Cardiac septum (tissue), 1 donor: ENCODE measurements around the gene TIMM29. TPM values are rescaled to one million over a fixed set of nuclear protein-coding genes. Genes with fewer than 3 reads are reported as not detected.

Experiments
- DNase-seq: peaks from one replicate; pipeline ENCODE4 v3.0.0-alpha.2; 2020; ENCODE audit warnings: low spot score
- intact Hi-C: fragments of 100-400 bp; cut with DNase I; formaldehyde crosslinking; loops from one replicate; pipeline ENCODE4 v1.14.0; 2022
- long read RNA-seq: library from polyadenylated mRNA; unstranded; transcript quantifications from one replicate; pipeline ENCODE4 v2.0.0, GENCODE V29; 2021
- total RNA-seq: library from RNA; stranded (reverse); fragmentation: NEBNext Ultra II Directional; extraction: Animal tissue kit (Norgen Biotek cat#: 25700); gene quantifications from one replicate; pipeline ENCODE4 v1.2.1, GENCODE V29; 2021
- donor health status: DM: no; HTN: no; CAD: no.

The TIMM29 gene
- 14.1 TPM for total RNA-seq
- long read RNA-seq, transcript TIMM29-201 (2 exons, 1,425 nt): major isoform, 26 of 28 reads
- long read RNA-seq, partial matches to known transcripts: 2 of 28 reads
- long read RNA-seq, other reads (novel, unspliced or antisense): 0 of 28 reads

DNA sequence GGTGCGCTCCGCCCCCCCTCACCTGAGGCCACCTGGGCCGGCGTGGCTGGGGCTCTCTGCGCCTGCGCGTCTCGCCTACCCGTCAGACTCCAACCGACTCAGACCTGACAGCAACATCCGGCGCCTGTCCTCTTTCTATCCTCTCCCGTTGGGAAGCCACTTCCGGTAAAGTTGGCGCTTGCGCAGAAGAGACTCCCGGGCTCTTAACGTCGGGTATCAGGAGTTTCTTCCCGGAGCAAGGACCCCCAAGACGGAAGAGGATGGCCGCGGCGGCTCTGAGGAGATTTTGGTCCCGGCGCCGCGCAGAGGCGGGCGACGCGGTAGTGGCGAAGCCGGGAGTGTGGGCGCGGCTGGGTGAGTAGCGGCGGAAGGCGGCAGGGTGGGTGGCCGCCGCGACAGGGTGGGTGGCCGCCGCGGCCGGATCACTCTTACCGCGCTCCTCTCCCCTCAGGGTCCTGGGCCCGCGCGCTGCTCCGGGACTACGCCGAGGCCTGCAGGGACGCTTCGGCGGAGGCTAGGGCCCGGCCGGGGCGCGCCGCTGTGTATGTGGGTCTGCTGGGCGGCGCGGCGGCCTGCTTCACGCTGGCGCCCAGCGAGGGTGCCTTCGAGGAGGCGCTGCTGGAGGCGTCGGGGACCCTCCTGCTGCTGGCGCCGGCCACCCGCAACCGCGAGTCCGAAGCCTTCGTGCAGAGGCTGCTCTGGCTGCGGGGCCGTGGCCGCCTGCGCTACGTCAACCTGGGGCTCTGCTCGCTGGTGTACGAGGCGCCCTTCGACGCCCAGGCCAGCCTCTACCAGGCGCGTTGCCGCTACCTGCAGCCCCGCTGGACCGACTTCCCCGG lies at the start of gene TIMM29, which contains the start of gene YIPF2:
TIMM29 (plus strand) TSS at position 249 of the 839 bp plus-strand sequence; CDS start at position 261, 12 bp downstream.
YIPF2 (minus strand) TSS at position 77 of the 839 bp plus-strand sequence. CDS start 229 bp downstream, outside the sequence.
- peak; percentile 98 for DNase-seq
- intact Hi-C loops: loop anchor here (2.0 kb wide), 2 partner anchors 32 to 56 kb away; partner anchors contain the start of gene SMARCA4

DNA sequence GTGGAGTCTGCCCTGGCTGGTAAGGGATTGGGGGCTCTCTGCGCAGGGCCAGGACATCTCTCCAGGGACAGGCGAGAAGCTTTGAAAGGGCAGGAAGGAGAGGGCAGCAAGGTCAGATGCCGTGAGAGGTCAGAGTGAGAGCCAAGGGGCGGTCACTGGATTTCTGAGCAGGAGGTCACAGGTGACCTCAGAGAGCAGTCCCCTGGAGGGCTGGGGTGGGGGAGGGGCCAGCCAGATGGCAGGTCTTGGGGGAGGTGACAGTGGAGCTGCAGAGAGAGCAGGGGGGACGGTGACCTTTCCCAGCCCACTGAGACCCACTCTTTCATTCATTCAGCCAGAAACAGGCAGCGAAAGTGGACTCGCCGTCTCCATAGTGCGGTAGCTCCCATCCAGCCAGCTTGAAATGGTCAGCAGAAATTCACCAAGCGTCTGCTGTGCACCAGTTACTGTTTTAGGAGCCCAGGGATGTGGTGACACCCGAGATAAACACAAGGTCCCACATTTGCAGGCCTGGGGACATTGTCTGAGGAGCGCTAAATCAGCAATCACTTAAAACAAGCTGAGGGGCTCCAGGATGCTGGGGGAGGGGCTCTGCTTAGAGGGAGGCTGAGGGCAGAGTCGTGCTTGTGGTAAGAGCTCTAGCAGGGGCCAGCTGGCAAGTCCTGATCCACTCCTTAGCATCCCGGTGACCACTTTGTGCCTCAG lies 47.1 kb upstream of the TIMM29 start:
- intact Hi-C loops: no loop called here
- DNase-seq: no peak

DNA sequence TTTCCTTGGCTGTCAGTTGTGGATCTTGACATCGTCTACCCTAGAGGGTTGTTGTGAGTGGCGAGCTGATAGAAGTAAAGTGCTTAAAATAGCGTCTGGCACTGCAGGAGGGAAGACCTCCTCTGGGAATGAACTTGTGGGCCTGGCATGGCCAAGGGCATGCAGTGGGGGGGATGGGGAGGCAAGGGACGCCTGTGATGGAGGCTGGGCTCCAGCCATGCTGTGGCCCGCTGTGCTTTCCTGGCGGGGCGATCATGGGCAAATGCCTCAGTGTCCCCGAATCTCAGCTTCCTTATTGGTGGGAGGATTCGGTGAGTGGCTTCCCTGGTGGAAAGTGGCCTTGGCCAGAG lies 46.5 kb upstream of the TIMM29 start:
- intact Hi-C loops: no loop called here
- DNase-seq: peak; percentile 80

DNA sequence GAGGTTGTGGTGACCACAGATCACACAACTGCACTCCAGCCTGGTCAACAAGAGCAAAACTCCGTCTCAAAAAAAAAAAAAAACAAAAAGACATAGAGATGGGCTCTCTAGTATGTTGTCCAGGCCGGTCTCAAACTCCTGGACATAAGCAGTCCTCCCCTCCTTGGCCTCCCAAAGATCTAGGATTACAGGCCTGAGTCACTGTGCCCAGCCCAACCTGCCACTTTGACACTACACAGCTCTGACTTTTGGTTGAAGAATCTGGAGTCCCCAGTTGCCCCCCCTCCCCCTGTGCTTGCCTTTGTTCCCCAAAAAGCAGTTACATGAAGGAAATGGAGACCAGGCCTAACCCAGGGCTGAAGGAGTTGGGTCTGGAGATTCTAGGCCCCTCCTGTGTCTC lies 44.3 kb upstream of the TIMM29 start:
- DNase-seq: no peak
- intact Hi-C loops: no loop called here

DNA sequence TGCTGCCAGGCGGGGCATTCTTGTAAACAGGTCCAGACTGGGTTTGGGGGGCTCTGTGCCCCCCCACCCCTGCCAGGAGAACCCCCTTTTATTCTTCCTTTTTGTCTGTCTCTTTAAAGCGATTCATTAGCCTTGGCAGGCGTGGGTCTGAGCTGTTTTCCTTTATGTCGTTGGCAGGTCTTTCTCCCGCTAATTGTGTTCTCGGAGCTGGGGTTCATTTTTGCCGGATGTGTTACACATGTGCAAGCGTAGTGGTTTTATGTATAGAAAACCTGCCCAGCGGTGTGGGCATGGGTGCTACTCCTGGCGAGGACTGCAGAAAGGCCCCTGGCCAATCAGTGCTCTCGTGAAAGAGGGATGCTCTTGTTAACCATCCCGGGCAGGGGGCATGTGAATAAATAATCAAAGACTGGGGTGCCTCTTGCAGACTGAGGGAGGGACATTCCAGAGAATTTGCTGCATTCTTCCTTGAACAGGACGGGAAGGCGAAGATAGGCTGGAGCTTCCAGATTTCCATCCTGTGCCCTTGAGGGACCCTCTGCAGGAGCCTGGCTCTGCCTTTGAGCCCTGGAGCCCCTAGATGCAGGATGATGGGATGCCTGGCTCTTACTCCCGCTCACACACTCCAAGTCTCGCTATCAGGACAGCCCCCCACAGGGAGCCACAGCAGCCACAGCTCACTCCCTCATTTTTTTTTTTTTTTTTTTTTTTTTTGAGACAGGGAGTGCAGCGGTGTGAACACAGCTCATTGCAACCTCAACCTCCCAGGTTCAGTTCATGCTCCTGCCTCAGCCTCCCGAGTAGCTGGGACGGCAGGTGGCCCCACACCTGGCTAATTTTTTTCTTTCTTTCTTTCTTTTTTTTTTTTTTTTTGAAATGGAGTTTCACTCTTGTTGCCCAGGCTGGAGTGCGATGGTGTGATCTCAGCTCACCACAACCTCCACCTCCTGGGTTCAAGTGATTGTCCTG lies 43.1 kb upstream of the TIMM29 start:
- no peak for DNase-seq
- intact Hi-C loops: no loop called here

DNA sequence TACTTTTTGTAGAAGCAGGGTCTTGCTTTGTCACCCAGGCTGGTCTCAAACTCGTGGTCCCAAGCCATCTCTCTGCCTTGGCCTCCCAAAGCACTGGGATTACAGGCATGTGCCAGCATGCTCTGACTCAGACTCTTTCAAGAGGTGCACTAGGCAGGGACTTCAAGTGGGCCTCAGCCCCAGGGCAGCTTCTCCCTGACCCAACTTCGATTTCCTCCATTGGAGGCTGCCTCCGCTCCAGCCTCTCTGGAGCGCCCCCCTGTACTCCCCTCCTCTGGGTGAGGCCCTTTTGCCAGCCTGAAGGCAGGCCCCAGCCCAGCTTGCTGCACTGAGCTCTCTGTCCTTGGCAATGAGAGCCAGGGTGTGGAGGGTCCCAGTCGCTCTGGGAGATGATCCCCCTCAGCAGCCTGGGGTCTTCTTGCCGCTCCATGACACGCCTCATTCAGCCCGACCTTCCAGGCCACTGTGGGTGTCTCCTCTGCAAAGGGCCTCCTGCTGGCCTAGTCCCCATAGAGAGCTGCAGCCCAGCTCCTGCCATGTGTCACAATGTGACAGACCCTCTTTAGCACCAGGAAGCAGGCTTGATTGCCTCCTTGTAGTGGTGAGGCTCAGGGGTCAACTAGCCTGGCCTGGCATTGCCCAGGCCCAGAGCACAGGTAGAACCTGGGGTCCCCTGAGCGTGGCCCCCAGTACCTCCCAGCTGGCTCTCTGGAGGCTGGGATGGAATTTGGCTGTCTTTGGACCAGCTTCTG lies 40.8 kb upstream of the TIMM29 start:
- no peak for DNase-seq
- intact Hi-C loops: no loop called here

DNA sequence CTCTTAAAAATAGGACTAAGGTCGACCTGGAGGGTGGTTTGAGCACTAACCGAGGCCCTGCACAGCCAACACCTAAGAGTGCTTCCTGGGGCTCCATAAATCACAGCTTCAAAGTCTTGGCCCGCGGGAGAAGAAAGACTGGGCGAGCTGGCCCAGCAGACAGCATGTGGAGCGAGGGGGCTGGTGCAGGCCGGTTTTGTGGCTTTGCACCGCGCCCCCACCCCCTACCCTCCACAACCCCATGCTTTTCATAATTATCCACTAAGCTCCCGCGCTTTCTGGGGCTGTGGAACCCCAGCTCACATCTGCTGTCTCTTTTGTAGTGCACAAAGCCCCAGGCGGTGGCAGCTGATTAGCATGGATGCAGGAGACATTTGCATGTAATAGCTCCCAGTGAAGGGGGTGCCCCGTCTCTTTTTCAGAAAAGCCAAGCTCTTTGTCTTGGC lies 40.2 kb upstream of the TIMM29 start:
- intact Hi-C loops: no loop called here
- no peak for DNase-seq

DNA sequence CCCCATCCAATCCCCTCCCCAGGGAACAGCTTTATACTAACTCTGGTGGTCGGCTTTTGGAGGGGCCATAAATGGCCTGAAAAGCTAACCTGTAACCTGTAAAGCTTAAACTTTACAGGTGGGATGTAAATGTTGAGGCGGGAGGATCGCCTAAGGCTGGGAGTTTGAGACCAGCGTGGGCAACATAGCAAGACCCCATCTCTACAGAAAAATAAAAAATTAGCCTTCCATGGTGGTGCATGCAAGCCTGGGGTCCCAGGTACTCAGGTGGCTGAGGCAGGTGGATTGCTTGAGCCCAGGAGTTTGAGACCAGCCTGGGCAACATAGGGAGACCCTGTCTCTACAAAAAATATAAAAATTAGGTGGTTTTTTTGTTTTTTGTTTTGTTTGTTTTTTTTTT lies 38.7 kb upstream of the TIMM29 start:
- intact Hi-C loops: no loop called here
- no peak for DNase-seq

DNA sequence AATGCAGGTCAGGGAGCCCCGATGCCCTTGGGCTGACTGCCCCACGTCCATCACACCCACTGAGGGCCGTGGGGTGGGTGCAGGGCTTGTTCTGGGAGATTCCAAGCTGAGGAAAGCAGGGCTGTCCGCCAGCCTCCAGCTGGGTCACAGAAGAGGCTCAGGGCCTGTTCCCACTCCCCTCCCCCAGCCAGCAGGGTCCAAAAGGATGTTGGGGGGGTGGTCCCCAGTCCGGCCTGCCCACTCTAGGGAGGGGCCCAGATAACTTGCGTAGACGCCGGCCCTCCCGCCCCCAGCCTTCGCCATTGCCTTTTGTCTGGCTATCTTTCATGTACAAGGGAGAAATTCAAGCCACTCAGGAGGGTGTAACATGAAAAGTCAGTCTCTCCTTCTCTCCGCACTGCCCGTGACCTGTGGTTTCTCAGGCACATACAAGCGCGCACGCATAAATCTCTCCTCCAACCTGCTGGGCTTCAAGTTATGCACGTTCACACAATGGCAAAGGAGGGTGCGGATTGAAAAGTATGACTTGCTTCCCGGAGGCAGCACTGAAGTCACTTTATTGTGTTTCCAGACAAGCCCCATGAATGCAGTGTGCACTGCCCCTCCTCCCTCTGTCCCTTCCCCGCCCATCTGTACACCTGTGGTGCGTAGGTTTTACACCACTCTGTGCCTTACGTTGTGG lies 37.1 kb upstream of the TIMM29 start:
- intact Hi-C loops: no loop called here
- DNase-seq: no peak

DNA sequence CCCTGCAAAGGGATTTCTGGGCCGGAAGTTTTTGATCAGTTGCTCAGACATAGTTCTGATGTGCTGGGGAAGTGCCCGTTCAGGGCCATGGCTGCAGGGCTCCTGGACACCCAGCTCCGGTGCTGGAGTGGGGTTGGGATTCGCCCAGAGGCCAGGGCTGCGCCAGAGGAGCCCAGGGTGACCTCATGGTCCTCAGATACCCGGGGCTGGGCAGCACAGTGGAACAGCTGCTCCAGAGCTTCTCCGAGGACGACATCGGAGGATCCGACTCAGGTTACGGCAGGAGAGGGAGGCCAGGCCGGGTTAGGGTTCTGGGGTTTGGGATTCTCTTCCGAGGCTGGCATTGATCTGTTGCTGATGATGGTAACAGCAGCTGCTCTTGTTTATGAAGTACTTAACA lies 36.4 kb upstream of the TIMM29 start:
- intact Hi-C loops: no loop called here
- no peak for DNase-seq

DNA sequence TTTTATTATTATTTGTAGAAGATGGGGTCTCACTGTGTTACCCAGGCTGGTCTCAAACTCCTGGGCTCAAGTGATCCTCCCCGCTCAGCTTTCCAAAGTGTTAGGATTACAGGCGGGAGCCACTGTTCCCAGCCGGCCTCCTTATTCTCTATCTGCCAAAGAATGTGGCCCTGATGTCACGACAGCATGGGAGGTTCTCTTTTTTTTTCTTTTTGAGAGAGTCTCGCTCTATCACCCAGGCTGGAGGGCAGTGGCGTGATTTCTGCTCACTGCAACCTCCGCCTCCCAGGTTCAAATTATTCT lies 33.7 kb upstream of the TIMM29 start:
- intact Hi-C loops: no loop called here
- no peak for DNase-seq

DNA sequence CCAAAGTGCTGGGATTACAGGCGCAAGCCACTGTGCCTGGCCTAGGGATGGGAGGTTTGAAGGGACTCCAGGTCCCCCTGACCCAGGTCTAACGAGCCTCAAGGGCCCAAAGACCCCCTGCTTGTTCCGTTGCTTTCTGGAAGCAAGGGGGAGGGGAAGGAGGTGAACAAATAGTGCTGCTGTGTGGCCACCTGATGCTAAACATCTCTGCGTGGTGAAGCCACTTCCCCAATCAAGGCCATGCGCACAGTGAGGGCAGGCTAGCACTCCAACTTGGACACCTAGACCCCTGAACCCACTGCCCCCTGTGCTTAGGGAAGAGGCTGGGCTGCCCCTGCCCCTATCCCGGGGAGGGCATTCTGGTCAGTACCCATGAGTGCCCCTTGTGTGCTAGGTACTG lies 33.2 kb upstream of the TIMM29 start:
- DNase-seq: no peak
- intact Hi-C loops: no loop called here

DNA sequence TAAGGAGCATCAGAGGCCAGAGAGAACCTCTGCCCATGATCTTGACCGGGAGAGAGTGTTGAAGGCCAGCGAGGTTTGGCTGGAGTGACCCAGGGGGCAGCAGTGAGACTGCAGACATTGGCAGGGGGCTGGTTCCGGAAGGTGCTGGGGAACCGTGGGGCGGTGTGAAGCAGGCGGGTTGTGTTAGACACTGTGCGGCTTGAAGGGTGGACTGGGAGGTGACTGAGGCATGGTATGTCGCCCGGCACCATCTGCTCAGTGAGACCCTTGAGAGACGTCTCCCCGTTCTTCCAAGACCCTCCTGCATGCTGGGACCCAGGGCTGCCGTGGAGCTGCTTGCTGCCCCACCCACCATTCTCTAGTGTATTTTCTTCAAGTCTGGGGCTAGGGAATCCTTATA lies 32.7 kb upstream of the TIMM29 start:
- DNase-seq: no peak
- intact Hi-C loops: no loop called here

DNA sequence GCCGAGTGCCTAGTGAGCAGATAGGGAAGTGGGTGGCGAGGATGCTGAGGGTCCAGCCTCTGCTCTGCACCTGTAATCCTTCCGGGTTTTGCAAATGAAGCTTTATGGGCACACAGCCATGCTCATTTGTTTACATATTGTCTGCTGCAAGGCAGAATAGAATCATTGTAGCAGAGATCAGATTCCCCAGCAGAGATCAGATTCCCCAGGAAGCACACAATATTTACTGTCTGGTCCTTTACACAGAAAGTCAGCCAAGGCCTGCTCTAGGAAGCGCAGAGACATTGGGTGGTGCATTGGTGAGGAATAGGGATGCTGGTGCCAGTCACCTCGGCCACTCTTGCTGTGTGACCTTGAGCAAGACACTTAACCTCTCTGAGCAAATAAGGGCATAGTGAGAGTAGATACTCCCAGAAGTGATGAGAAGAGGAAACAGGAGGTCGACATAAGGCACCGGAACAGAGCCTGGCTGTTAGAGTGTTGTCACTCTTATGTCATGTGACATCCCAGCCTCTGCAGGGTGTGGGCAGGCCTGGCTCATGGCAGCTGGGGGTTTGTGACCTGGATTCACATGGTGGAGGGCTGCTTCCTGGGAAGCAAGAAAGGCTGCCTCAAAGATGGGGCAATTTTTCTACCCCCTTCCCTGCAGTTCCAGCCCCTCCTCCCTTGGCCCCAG lies 31.6 kb upstream of the TIMM29 start:
- DNase-seq: no peak

DNA sequence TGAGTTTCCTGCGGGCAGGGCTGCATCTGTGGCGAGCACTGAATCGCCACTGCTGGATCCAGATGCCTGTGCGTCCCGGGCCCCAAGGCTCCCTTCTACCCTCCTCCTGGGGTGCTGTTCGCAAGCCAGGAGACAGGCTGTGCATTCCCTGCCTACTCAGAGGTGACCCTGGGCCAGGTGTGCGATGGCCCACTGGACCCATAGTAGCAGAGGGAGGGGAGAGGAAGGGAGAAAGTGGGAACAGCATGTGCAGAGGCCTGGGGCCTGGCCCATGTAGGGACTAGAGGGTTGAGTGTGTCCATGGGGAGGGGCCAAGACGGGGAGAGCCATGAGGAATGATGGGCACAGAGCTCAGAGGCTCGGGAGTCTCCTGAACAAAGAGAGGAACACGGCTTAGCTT lies 30.0 kb upstream of the TIMM29 start:
- DNase-seq: no peak
- intact Hi-C loops: no loop called here

More for the DNA sequence above, 31.6 kb upstream of the TIMM29 start:
- intact Hi-C loops: no loop called here

DNA sequence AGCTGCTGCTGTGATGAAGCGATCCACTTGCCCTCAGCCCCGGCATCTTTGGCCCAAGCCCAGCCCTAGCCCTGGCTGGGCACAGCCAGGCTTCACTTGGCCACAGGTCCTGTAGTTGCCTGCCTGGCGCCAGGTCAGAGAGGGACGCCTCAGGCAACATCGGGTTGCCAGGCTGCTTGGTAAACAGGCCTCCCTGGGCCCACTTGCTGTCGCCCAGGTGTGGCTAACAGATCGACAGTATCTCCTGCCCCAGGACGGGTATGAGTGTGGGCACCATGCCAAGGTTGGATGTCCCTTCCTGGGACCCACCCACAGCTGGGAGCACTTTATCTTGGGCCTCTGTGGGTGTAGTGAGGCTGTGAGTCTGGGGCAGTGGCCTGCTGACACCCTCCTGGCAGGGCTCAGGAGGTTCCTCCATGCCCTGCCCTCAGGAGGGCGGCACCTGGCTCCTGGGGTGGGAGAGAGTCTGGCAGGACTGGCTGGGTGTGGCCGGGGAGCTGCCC lies 29.4 kb upstream of the TIMM29 start:
- intact Hi-C loops: no loop called here
- DNase-seq: no peak

DNA sequence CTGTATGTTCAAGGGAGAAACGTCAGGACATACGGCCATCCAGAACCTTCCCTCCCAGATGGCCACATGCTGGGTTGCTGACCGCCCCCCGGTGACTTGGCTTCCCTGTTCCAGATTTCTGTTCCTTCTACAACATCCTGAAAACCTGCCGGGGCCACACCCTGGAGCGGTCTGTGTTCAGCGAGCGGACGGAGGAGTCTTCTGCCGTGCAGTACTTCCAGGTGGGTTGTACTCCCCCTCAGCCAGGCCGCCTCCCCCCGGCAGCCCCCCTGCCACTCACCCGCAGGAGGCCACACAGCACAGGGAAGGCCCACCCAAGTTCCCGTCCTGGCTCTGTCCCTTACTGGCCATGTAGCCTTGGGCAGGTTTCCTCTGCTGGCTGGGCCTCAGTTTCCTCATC lies 20.7 kb upstream of the TIMM29 start:
- DNase-seq: no peak
- intact Hi-C loops: no loop called here
